ENCODE results near the gene RFTN1. TPM values are rescaled to one million over a fixed set of nuclear protein-coding genes. Genes with fewer than 3 reads are reported as not detected.

RFTN1 gene
- total and polyA plus RNA-seq, 2 donors (not counting 1 experiment from before 2014, with no cell fraction given): 35.1 to 35.5 TPM

GRCh38 chr3:16552757-16553156, 39.3 kb upstream of the RFTN1 start:
- Histone ChIP-seq H3K4me2 (ENCODE audit: extremely low read depth, insufficient read depth, low read length) (no peak overlapping the region), H3K79me2 (ENCODE audit: control insufficient read depth, insufficient read depth, low read length) (no peaks in the 10 kb centered on the region), H3K27me3 (ENCODE audit: control insufficient read depth, insufficient read depth, low read length) (peaks cover 4% of the 10 kb centered on the region), H3K9ac (ENCODE audit: insufficient read depth, low read length) (no peak overlapping the region), H3K4me3 (replicated peaks in 1 of 4; ENCODE audit: control extremely low read depth in 1 of 4, insufficient read depth in 1 of 4, low read depth in 3 of 4, low read length in 4 of 4) (no peak overlapping the region), H2AFZ (ENCODE audit: low read length) (no peak overlapping the region), H3K36me3 (ENCODE audit: control insufficient read depth, insufficient read depth, low read length) (no peaks in the 10 kb centered on the region), H4K20me1 (ENCODE audit: control insufficient read depth, extremely low read depth, insufficient read depth, low read length) (no peaks in the 10 kb centered on the region), H3K9me3 (ENCODE audit: control insufficient read depth, insufficient read depth, low read depth, low read length) (no peaks in the 10 kb centered on the region), H3K27ac (ENCODE audit: insufficient read depth, low read length) (no peak overlapping the region), H3K4me1 (ENCODE audit: control insufficient read depth, extremely low read depth, insufficient read depth, low read length) (no peaks in the 10 kb centered on the region)
- DNase-seq (ENCODE audit: low read depth in 2 of 2): no peak
- TF ChIP-seq CTCF (conservative IDR thresholded peaks at IDR 0.05 in 1 of 2, IDR thresholded peaks at IDR 0.05 in 1 of 2; ENCODE audit: low read depth in 1 of 2, low read length in 2 of 2) (no peak), EZH2 (IDR thresholded peaks at IDR 0.05; ENCODE audit: low read length, missing control alignments) (no peak)

- H3K27ac ChIP-seq (ENCODE audit: insufficient read depth, low read length): no peak overlapping the region
- no peak overlapping the region for H2AFZ ChIP-seq (ENCODE audit: low read length)
These were observed 38.0 kb upstream of the RFTN1 start for GRCh38 chr3:16551342-16551976.

More at GRCh38 chr3:16551342-16551976, 38.0 kb upstream of the RFTN1 start:
- no peaks in the 10 kb centered on the region for H4K20me1 ChIP-seq (ENCODE audit: control insufficient read depth, extremely low read depth, insufficient read depth, low read length)
- DNase-seq (ENCODE audit: low read depth in 2 of 2): no peak
- no peak overlapping the region for H3K4me2 ChIP-seq (ENCODE audit: extremely low read depth, insufficient read depth, low read length)
- no peak overlapping the region for H3K4me3 ChIP-seq (replicated peaks in 1 of 4; ENCODE audit: control extremely low read depth in 1 of 4, insufficient read depth in 1 of 4, low read depth in 3 of 4, low read length in 4 of 4)
- no peaks in the 10 kb centered on the region for H3K9me3 ChIP-seq (ENCODE audit: control insufficient read depth, insufficient read depth, low read depth, low read length)
- peaks cover 4% of the 10 kb centered on the region for H3K27me3 ChIP-seq (ENCODE audit: control insufficient read depth, insufficient read depth, low read length)
- no peaks in the 10 kb centered on the region for H3K36me3 ChIP-seq (ENCODE audit: control insufficient read depth, insufficient read depth, low read length)
- no peaks in the 10 kb centered on the region for H3K79me2 ChIP-seq (ENCODE audit: control insufficient read depth, insufficient read depth, low read length)
- TF ChIP-seq EZH2 (IDR thresholded peaks at IDR 0.05; ENCODE audit: low read length, missing control alignments) (no peak), CTCF (conservative IDR thresholded peaks at IDR 0.05 in 1 of 2, IDR thresholded peaks at IDR 0.05 in 1 of 2; ENCODE audit: low read depth in 1 of 2, low read length in 2 of 2) (no peak)
- H3K9ac ChIP-seq (ENCODE audit: insufficient read depth, low read length): no peak overlapping the region
- H3K4me1 ChIP-seq (ENCODE audit: control insufficient read depth, extremely low read depth, insufficient read depth, low read length): no peaks in the 10 kb centered on the region
